Testis (tissue), 3 donors: ENCODE data around the gene RPTOR. TPM values are rescaled to one million over a fixed set of nuclear protein-coding genes. Genes with fewer than 3 reads are reported as not detected.

Source experiments
- DNase-seq: peaks from one replicate; pipeline ENCODE4 v3.0.0-alpha.2; 2019
- H3K27ac ChIP-seq, 2 donors: fragments of 200-600 bp; sonication (generic); one replicate each; pipeline ENCODE4 v1.5.1; 2019
- H3K27me3 ChIP-seq: fragments of 200-600 bp; sonication (generic); one replicate; pipeline ENCODE4 v1.5.1; 2019
- H3K36me3 ChIP-seq: fragments of 200-600 bp; sonication (generic); one replicate; pipeline ENCODE4 v1.5.1; 2017; ENCODE audit warnings: low read depth; ENCODE audit errors: missing control alignments
- H3K4me1 ChIP-seq: fragments of 200-600 bp; sonication (generic); one replicate; pipeline ENCODE4 v1.5.1; 2019
- H3K4me3 ChIP-seq, 2 donors: fragments of 200-600 bp; sonication (generic); one replicate each; pipeline ENCODE4 v1.5.1; 2017 to 2019
- H3K9me3 ChIP-seq: fragments of 200-600 bp; sonication (generic); one replicate; pipeline ENCODE4 v1.5.1; 2017
- POLR2A ChIP-seq: fragments of 450-650 bp; IDR thresholded peaks from one replicate; pipeline ENCODE4 v1.6.1; 2017; ENCODE audit warnings: antibody characterized with exemption, mild to moderate bottlenecking, moderate library complexity
- WGBS, 2 donors: methylation state at CpG; one replicate each; pipeline ENCODE4 v1.1.5; 2018; 5-methylcytosine and 5-hydroxymethylcytosine counted together
- intact Hi-C: fragments of 100-400 bp; cut with DNase I; formaldehyde crosslinking; loops from one replicate; pipeline ENCODE4 v1.15.1; 2023; ENCODE audit warnings: low total_unique reads
- polyA plus RNA-seq: library from polyadenylated mRNA; stranded (reverse); fragments of 350-450 nt; fragmentation: Illumina TruSeq; extraction: RNeasy Lipid Tissue Mini Kit (QIAGEN cat#74804); gene quantifications from one replicate; pipeline ENCODE4 v1.2.3, GENCODE V29; 2014; ENCODE audit warnings: low read depth, low replicate concordance; ENCODE audit not compliant: insufficient read depth
- total RNA-seq, 2 donors: library from RNA; depleted of rRNA; stranded (reverse); fragments of >200 nt; gene quantifications; one replicate each; pipeline ENCODE4 v1.2.3, GENCODE V29; 2016
- TF ChIP-seq, protein P1 (sequence below), 3 experiments: fragments of 450-650 bp in 2 of 3; fragments of 200-600 bp in 1 of 3; sonication (generic) in 1 of 3; IDR thresholded peaks; one replicate each; pipeline ENCODE4 v1.5.1; 2016 to 2019; ENCODE audit warnings: antibody characterized with exemption in 3 of 3, mild to moderate bottlenecking in 2 of 3, moderate library complexity in 1 of 3

Gene RPTOR
- total and polyA plus RNA-seq, 3 donors from 2014 or later = 21.8 to 68.3 (median 56.6) TPM

GRCh38 chr17:80792373-80792781 is 247.7 kb downstream of the RPTOR start:
- H3K27me3 ChIP-seq = no peaks in the 10 kb centered on the region
- H3K36me3 ChIP-seq = no peaks in the 10 kb centered on the region
- no peak for DNase-seq
- no peak overlapping the region for H3K4me3 ChIP-seq
- intact Hi-C loops = no loop called here
- H3K4me1 ChIP-seq = no peaks in the 10 kb centered on the region
- TF ChIP-seq, protein P1, sequence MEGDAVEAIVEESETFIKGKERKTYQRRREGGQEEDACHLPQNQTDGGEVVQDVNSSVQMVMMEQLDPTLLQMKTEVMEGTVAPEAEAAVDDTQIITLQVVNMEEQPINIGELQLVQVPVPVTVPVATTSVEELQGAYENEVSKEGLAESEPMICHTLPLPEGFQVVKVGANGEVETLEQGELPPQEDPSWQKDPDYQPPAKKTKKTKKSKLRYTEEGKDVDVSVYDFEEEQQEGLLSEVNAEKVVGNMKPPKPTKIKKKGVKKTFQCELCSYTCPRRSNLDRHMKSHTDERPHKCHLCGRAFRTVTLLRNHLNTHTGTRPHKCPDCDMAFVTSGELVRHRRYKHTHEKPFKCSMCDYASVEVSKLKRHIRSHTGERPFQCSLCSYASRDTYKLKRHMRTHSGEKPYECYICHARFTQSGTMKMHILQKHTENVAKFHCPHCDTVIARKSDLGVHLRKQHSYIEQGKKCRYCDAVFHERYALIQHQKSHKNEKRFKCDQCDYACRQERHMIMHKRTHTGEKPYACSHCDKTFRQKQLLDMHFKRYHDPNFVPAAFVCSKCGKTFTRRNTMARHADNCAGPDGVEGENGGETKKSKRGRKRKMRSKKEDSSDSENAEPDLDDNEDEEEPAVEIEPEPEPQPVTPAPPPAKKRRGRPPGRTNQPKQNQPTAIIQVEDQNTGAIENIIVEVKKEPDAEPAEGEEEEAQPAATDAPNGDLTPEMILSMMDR (IDR thresholded peaks at IDR 0.05) = no peak
- TF ChIP-seq POLR2A = no peak
- 71 to 74% methylated on average over 10 of the region's 10 CpGs for WGBS, 2 donors
- peak overlapping the region in 1 of 2 donors; percentile 64 for H3K27ac ChIP-seq
- H3K9me3 ChIP-seq = no peaks in the 10 kb centered on the region

DNA sequence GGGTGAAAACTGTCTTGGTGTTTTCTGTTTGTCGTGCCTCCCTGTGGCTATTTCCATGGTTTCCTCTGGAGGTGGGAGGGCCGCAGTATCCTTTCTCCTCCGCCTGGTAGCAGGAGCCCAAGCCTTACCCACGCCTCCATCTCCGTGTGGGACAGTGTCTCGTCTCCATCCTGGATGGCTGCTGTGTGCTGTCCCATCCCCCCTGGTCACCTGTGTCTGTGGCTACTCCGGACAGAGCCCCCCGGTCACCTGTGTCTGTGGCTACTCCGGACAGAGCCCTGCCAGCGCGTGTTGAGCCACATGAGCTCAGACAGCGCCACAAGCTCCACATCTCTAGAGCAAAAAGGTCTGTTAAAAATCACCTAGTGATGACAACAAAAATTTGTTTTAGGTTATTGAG is 248.8 kb downstream of the RPTOR start:
- Histone ChIP-seq H3K27ac (no peak overlapping the region), H3K27me3 (no peaks in the 10 kb centered on the region), H3K9me3 (no peaks in the 10 kb centered on the region), H3K4me1 (no peaks in the 10 kb centered on the region), H3K4me3 (no peak overlapping the region), H3K36me3 (no peaks in the 10 kb centered on the region)
- WGBS, 2 donors = 90 to 98% methylated on average over 7 to 12 of the region's 12 CpGs
- no peak for DNase-seq
- TF ChIP-seq POLR2A = no peak
- TF ChIP-seq, protein P1 (IDR thresholded peaks at IDR 0.05) = no peak
- intact Hi-C loops = no loop called here

DNA sequence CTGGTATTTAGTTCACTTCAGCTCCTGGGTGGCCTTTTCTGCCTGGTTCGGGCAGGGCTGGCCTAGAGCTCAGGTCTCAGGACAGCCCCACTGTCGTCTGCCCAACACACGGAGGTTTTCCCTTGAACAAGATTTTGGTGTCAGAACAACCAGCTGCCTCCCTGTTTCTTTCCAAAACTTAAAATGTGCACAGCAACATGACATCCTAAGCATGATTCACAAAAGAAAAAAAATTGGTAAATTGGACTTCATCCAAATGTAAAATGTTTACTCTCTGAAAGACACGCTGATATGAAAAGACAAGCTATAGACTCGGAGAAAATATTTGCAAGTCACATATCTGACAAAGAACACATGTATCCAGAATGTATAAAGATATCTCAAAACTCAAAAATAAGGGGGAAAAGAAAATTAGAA is 249.2 kb downstream of the RPTOR start:
- WGBS, 2 donors = 81 to 83% methylated on average over 5 of the region's 5 CpGs
- H3K36me3 ChIP-seq = no peaks in the 10 kb centered on the region
- TF ChIP-seq, protein P1 (IDR thresholded peaks at IDR 0.05) = no peak
- no peak for TF ChIP-seq POLR2A
- no peak for DNase-seq
- intact Hi-C loops = no loop called here
- H3K4me1 ChIP-seq = no peaks in the 10 kb centered on the region
- H3K4me3 ChIP-seq = no peak overlapping the region
- H3K27ac ChIP-seq = no peak overlapping the region
- no peaks in the 10 kb centered on the region for H3K9me3 ChIP-seq
- no peaks in the 10 kb centered on the region for H3K27me3 ChIP-seq

- DNase-seq = no peak
- Histone ChIP-seq H3K27ac (no peak overlapping the region), H3K4me3 (no peak overlapping the region), H3K36me3 (no peaks in the 10 kb centered on the region), H3K27me3 (no peaks in the 10 kb centered on the region), H3K4me1 (no peaks in the 10 kb centered on the region), H3K9me3 (no peaks in the 10 kb centered on the region)
- WGBS, 2 donors = 91 to 95% methylated on average over 16 of the region's 16 CpGs
- TF ChIP-seq, protein P1 (IDR thresholded peaks at IDR 0.05) = no peak
- no peak for TF ChIP-seq POLR2A
- intact Hi-C loops = no loop called here
Measured at GRCh38 chr17:80794281-80795089, 249.8 kb downstream of the RPTOR start.
